Measurements from ENCODE around the gene GABRR3.
A peak's percentile ranks its signal among the peaks of the same experiment; 100 is the strongest.

Gene GABRR3

DNA sequence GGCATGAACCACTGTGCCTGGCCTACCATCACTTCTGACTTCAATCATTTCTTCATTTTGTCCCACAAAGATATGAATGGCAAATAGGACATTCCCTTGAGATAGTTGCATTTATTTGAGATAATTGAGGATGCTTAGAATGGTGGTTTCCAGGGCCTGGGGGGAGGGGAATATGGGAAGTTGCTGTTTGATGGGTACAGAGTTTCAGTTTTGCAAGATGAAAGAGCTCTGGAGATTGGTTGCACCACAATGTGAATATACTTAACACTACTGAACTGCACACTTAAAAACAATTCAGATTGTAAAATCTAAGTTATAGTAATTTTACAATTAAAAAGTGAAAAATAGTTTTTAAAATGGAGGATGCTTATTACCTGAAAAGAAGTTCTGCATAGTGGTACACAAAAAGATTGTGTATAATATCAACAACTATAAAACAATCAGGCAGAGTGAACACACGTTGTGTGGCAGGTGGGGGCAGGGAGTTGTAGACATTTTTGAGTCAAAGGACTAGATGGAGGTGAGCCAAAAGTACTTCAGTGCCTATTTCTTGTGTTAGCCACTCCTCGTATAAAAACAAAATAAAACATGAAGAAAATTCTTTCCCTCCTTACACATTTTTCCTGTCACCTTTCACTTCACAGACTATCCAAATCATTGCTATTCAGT lies 44.4 kb downstream of the GABRR3 start:
- DNase-seq (ENCODE audit: low read depth in 2 of 2), result no peak

DNA sequence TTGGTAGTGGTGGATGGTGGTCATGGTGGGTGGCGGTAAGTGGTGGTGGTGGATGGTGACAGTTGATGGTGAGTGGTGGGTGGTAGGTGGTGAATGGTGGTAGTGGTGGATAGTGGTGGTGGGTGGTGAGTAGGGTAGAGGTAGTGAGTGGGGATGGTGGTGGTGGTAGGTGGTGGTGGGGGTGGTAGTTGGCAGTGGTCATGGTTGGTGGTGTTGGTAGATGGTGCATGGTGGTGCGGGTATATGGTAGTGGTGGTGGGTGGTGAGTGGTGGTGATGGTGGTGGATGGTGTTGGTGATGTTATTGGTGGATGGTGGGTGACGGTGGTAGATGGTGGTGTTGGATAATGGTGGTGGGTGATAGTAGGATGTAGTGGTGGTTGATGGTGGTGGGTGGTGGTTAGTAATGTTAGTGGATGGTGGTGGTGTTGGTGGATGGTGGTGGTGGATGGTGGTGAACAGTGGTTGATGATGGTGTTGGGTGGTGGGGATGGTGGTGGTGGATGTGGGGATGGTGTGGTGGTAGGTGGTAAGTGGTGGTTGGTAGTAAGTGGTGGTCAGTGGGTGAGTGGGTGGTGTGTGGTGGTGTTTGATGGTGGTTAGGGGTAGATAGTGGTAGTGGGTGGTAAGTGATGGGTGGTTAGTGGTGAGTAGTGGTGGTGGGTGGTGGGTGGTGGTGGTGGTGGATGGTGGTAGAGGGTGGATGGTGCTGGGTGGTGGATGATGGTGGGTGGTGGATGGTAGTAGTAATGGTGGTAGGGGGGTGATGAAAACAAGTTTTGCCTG lies 46.1 kb downstream of the GABRR3 start:
- DNase-seq (ENCODE audit: low read depth in 2 of 2), result no peak

DNA sequence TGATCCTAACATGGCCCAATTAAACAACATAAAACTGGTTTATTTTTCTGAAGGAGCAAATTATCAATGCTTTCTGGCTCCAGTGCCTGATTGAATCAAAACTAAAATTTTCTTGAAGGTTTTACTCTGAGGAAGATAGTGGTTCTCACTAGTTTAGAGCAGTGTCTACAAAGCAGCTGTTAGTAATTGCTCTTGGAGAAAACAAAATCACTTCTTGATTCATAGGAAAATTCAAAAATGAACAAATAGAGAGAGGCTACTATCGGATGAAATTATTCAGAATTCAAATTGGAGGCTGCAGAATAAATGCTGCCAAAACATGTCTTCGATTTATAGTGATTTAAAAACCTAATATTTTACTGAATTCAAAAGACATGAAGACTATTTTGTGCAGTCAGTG lies 47.8 kb downstream of the GABRR3 start:
- no peak for DNase-seq (ENCODE audit: low read depth in 2 of 2)

DNA sequence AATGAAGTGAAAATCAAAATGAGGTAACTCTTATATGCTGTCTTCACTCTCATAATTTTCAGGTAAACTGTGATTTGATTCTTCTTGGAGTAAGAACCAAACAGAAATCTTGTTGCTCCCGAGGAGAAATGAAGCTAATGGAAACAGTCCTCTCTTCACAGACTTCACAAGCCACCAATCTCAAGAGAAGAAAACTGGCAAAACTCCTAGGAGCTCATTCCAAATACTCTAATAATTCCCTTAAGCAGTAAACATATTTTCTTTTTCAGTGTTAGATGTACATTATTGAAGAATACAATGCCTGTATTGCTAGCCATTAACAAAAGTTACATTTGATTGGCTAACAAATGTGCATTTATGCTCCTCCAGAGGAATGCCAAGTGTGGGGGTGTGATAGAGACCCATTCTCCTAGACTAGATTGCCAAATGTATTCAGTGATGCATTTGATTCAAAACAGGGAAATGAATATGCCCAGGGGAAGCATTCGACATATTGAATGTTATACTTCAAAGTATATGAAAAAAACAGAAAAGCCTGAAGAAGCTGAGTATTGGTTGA lies 51.1 kb downstream of the GABRR3 start:
- DNase-seq (ENCODE audit: low read depth in 2 of 2), result no peak

DNA sequence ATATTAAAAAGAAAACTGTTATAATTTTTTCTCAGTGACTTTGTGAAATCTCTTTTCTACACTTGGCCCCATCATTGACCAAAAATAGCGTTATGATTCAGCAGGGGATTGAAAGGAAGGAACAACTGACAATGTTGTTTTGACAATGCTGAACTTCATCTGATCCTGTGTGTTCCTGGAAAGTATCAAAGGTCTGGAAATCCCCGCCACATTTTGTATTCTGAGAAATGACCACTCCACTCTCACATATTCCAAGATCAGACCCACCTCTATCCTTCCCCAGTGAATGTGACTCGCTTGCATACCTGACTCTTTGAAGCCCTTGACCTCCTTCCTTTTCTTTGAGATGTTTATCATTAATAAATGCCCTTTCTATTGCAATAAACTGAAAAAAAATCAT lies 53.2 kb downstream of the GABRR3 start:
- no peak for DNase-seq (ENCODE audit: low read depth in 2 of 2)

DNA sequence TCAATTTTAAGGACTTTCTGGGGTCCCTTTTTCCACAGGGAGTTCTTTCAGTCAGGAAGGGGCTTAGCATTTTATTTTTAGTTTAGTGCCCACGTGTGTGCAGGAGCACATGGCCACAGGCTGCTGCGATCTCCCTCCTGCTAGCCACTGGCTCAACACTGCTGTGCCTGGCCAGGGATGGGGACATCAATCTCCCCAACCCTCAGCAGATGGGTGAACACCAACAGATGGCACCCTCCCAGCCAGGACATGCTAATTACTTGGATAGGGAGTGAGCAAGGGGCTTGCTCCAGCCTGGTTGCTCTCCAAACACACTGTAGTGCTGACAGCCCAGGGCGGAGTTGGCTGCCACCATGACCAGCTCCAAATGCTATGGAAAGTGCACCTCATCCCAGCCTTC lies 55.5 kb downstream of the GABRR3 start:
- DNase-seq (ENCODE audit: low read depth in 2 of 2), result no peak

DNA sequence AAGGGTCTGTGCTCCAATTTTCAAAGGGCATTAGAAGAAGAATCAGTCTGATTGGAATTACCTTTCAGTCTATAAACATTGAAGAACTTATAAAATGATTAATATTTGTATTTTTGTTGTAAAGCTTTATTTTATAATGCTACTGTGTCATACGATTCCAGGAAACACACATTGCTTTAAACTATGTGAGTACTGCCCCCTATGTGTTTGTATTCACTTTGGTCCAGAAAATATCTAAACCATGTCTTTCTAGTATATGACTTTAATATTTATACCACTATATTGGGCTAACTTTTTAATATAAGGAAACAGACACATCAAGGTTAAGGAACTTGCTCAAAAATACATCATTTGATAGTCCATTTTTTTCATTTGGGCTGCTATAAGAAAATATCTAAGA lies 59.6 kb downstream of the GABRR3 start:
- DNase-seq (ENCODE audit: low read depth in 2 of 2), result no peak

DNA sequence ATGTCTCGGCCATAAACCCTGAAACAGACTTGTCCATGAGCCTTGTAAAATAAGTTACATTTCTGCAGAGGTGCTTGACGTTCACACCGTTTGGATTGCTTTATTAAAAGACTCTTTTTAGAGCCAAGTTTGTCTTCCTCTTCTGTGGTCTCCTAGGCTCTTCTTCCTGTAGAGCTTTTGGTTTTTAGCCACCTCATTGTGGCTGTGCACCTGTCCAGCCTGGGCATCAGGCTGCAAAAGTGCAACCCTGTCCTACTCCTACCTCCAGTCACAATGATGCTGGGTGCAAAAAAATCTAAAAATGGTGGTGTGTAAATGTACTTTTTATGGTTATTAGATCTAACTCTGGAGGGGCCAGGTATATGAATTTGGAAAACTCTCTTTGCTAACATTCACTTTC lies 60.1 kb downstream of the GABRR3 start:
- DNase-seq (ENCODE audit: low read depth in 2 of 2), result no peak

DNA sequence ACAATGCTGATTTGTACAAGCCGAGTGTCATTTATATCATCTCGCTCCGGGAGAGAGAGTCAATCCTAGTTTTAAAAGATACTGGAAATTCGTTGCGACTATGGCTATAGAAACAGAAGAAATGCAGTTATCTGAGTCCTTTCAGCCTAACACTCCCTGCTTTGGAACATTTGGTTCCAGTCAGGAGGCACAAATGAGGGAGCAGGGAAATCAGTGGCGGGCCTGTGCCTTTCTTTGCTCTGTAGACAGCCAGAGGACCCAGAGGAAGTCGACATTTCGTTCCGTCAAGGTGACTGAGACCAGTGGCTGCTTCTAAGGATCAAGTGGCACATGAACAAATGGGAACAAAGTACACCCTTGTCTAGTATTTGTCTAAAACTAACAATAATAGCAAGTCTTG lies 62.1 kb downstream of the GABRR3 start:
- DNase-seq (ENCODE audit: low read depth in 2 of 2), result no peak

DNA sequence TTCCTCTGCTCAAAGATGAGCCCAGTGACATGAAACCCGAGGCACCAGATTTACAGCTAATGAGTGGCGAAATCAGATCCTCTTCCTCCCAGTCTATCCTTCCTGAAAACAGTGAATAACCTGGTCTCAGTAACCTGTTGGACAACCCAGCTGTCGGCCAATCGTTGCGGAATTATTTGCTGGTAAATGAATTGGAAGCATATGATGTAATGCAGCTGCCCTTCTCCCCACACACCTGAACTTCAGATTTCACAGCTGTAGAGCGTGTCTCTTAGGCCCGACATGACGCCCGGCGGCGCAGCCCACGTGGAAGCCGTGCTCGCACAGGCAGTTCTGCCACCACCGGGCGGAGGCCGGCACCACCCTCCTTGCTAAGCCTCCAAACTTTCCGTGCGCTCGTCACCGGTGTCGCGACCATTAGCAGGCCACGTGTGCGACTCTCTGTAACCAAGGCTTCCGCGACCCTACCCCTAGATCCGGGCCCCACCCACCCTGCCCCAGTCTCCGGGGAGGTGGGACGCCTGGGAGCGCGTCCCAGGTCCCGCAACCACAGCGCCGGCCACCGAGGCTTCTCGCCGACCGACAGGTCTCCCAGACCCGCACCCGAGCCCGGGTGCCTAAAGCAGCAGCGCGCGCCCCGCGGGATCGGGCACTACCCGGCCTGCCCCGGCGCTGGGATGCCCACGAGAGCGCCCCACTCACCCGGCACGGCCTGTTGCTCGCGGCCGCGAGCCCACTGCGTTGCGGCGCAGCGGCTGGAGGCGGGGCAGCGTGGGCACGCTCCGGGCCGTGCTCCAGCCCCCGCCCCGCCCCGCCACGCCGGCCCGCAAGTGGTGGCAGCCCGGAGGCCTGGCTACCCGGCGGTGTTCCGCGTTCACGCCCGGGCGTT lies 63.2 kb downstream of the GABRR3 start, which contains the start of gene RIOX2:
Gene RIOX2 (minus strand): TSS at position 753 of the 889 bp plus-strand sequence. CDS start 4,838 bp downstream, outside the sequence.
- DNase-seq (ENCODE audit: low read depth in 2 of 2), result peak; percentile 51 to 69

DNA sequence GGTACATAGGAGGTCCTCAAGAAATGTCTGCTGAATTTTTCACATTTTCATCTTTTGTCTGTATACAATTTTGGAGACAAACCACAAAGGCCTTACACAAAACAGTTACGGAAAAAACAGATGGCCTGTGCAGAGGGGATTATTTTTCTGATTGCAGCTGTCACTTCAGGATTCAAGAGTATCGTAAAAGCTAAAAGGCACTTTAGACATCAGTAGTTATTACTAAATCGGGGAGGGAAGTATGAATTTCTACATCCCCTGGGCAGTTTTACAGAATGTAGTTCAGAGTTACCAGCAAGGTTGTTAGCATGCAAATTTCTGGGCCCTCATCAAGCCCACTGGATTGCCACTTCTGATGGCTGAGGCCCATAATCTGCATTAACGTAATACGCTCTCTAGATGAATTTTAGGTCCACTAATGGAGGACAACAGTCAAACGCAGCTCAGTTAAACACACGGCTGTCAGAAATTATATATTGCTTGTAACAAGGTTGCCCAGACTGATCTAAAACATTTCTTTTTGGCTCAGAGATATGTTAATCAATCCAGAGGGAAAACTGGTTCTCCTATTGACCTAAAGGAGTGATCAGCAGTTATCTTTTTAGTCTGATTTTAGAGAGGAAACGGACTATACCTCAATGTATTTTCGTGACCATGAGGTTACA lies 64.0 kb downstream of the GABRR3 start:
- no peak for DNase-seq (ENCODE audit: low read depth in 2 of 2)

DNA sequence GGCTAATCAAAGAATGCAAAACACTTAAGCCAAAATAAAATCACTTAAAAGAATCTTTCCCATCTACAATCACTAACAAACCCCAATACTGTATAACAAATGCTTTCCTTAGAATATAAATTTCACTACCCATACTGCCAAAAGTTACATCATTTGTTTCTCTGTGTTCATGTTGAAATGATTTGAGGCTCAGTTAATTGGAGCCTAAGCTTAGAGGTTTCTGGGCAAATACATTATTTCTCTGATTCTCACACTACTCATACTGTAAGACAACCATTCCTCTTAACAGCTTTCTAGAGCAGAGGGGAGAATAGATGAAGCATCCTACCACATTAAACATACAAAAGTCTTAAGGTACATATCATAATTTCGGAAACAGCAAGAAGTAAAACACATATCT lies 65.0 kb downstream of the GABRR3 start:
- no peak for DNase-seq (ENCODE audit: low read depth in 2 of 2)

DNA sequence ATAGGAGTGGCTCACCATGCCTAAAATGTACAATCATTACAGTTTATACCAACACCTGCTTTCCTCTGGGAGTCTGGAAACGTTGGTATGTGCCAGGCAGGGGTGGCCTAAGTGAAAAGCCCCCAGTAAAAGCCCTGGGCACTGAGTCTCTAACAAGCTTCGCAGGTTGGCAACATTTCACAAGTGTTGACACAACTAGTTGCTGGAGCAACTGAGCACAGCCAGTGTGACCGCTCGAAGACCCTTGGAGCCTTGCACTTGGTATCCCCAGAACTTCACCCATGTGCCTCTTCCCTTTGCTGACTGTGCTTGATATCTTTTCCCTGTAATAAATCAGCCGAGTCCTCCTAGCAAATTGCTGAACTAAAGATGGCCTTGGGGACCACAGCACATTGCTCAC lies 65.6 kb downstream of the GABRR3 start:
- DNase-seq (ENCODE audit: low read depth in 2 of 2), result no peak

DNA sequence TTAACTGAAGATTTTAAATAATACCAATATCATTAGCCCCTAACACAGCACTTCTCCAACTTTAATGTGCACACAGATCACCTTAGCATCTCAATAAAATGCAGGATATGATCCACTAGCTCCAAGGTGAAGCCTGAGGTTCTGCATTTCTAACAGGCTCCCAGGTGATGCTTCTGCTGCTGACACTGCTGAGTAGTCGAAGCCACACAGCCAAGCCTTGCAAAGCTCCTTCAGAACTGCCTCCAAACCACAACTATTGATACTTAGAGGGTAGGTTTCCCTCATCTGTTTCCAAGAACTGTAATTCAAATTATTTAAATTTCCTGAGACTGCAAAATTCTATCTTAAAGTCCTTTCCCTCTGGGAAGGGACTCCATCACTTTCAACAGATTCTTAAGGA lies 66.7 kb downstream of the GABRR3 start:
- DNase-seq (ENCODE audit: low read depth in 2 of 2), result no peak

DNA sequence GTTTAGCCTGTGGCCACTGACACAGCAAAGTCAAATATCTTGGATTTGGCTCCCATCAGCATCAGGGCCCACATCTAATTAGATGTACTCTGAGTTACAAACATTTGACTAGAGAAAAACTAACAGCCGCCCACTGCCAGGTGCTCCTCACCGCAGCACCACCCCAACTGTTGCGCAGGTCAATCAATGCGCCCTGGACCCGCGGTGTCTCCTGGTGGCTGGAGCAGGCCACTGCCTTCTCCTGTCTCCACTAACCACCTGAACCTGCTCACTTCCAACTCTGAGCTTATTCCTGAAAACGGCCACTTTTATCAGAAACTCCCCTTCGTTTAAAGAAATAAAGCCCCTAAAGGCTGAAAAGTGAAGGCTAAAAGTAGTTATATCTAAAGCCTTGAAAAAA lies 67.1 kb downstream of the GABRR3 start:
- no peak for DNase-seq (ENCODE audit: low read depth in 2 of 2)

DNA sequence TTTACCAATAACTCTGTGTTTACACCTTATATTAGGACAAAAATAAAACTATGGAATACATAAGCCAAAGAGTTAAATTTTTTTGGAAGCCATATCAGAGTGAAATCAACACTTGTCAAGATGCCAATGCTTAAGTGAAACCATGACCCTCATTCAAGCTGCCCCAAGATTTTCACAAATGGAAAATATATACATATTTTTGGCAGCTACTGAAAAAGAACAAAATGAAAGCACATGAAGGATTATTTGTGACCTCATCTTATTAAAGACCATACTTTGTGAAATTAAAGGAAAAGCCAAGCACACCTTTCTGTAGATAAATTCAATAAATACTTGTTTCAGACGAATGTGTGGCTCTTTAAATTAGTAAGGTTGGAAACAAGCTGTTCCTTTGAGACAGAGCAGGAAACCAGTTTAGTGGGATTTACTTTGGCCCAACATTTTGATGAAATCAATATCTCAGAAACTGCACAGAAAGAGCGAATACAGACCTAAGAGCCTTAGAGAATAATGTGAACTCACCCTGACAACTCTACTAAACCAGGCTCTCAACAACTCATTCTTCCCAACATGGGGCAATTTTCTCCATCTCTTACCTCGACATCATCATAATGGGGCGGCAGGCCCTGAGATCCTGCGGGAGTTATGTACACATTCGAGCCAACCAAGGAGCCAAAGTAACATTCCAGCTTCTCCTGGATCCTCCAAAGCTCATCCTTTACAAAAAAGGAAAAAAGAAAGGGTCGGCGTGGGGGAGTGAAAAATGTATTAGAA lies 73.9 kb downstream of the GABRR3 start:
- DNase-seq (ENCODE audit: low read depth in 2 of 2), result no peak

DNA sequence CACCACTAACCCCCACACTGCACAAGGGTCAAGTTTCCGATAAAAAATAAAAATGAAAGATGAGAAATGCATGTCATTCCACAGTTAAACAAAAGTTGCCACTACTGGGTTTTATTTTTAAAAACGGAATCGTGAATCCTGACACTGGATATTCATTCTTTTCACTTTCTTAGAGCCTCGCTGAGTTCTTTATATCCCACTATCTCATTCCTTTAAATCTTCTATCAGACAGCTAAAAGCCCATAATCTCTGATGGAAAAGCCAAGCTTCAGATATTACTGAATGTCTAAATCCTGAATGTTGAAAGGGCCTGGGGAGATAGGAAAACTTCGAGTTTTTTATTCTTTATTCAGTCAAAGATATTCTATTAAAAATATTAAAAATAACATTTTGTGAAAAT lies 74.6 kb downstream of the GABRR3 start:
- no peak for DNase-seq (ENCODE audit: low read depth in 2 of 2)

DNA sequence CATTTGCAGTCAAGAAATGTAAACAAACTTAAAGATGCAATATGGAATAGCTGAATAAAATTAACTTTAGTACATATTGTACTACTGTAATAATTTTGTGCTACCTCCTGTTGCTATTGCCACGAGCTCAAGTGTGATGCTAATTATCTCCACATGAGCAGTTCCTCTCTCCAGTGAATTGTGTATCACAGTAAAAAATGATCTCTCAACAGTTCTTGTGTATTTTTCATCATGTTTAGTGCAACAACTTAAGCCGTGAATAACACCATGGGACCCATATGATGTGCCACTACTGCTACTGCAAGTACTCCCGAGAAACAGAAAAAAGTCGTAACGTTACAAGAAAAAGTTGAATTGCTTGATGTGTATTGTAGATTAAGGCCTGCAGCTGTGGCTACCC lies 75.2 kb downstream of the GABRR3 start:
- DNase-seq (ENCODE audit: low read depth in 2 of 2), result no peak

DNA sequence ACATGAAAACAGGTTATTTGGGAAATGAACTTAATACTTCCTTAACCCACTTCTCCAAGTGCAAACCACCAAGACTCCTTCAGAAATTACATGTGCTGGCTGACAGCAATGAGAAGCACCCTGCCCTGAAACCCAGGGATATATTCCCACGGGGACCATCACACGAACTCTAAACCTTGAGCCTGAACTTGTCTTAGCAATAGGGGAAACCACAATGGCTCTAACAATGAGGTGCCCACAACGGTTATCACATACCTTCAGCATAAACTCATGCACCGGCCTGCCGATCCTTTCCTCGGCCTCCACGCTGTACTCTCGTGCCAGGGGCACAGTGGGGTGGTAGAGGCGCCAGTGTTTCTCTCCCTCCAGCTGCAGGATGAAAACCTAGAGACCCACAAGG lies 76.3 kb downstream of the GABRR3 start:
- DNase-seq (ENCODE audit: low read depth in 2 of 2), result no peak

DNA sequence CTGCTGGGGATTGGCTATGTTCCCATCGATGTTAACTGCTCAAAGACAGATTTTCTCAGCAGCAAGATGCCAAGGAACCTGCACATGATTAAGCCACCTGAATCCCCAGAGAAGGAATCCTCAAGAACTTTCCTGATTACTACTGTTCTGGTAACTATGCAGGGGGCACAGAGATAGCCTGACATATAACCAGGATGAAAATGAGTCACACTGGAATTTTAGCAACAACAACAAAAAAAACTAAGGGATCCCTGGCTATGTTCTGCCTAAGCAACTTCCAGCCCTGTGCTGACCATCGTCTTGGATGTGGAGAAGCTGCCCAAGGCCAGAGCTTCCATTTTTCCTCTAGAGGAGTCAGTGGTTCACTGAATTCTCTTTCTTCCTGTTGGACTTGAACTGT lies 76.7 kb downstream of the GABRR3 start:
- no peak for DNase-seq (ENCODE audit: low read depth in 2 of 2)
